IPS-18c (cell line): Measurements from ENCODE around the gene CLEC7A.

Experiments
- H3K4me3 ChIP-seq: 2 replicates; pipeline ENCODE4 v1.7.0; 2013; ENCODE audit warnings: low read depth, mild to moderate bottlenecking, low read length, moderate library complexity; ENCODE audit not compliant: insufficient read depth
- H3K9me3 ChIP-seq: one replicate; pipeline ENCODE4 v1.6.1; 2013; ENCODE audit warnings: mild to moderate bottlenecking, low read length, moderate library complexity; ENCODE audit not compliant: control insufficient read depth, insufficient read depth

Gene CLEC7A

DNA sequence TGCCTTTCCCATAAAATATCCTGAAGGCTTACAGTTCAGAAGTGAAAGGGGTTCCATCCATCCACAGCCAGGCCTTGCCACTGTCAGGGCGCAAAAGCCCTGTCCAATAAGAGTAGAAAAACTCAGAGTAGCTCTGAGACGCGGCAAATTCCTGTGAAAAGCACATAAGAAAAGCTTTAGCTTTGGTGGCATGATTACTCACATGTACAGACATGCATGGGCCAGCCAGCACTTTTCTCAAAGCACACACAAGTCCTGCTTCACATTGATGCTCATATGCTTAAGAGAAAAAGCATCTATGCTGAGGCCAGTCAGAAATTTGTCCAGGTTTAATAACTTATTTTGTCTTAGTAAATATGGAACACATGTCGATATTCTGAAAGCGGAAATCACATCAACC lies 56.7 kb downstream of the CLEC7A start:
- no peak overlapping the region for H3K4me3 ChIP-seq

DNA sequence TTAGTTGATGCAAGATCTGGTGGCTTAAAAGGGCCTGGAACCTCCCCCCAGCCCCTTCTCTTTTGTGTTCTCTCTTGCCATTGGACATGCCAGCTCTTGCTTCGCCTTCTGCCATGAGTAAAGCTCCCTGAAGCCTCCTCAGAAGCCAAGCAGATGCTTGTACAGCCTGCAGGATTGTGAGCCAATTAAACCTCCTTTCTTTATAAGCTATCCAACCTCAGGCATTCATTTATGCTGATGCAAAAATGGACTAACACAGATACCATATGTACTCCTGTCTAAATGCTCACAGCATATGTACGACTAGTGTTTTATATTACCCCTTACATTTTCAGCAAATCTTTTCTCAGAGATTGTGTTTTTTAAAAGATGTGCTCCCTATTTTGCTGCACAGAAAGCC lies 57.9 kb downstream of the CLEC7A start:
- no peaks in the 10 kb centered on the region for H3K9me3 ChIP-seq
- no peak overlapping the region for H3K4me3 ChIP-seq

More for the DNA sequence above, 56.7 kb downstream of the CLEC7A start:
- no peaks in the 10 kb centered on the region for H3K9me3 ChIP-seq

DNA sequence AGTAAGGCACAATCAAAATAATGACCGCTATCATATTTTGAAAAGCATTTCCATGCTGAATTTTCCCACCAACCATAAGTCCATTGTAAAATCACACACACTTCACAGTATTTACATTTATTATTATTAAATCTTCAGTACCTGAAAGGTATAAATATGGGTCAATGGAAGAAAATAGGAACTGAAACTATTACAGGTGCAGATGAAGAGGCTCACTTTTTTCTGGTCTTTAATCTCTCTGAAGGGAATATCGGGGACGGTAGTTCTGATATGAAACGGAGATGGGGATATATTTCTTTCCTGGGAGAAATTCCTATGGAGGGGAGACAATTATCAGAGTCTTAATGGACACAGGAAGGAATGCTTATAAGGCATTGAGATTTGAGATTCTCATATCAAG lies 59.6 kb downstream of the CLEC7A start:
- Histone ChIP-seq H3K9me3 (no peaks in the 10 kb centered on the region), H3K4me3 (no peak overlapping the region)

DNA sequence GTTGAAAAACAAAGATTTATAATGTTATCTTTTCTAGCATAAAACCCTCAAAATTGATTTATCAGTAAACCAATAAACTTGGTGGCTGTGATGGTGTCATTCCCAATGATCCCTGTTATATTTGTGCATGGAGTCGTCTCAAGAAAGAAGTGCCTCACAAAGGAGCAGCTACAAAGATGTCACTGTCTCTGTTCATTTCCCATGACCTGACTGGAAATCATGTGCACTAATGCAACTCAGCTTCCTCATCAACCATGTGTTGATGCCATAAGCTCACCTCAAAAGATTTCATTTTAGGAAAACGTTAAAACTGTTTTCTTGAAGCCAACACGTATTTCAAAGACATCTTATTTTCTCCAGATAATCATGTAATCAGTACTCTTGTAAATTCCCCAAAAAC lies 60.0 kb downstream of the CLEC7A start:
- no peak overlapping the region for H3K4me3 ChIP-seq

GRCh38 chr12:10069099-10069498 lies 60.9 kb downstream of the CLEC7A start:
- no peak overlapping the region for H3K4me3 ChIP-seq
- H3K9me3 ChIP-seq, result no peaks in the 10 kb centered on the region

More for the DNA sequence above, 60.0 kb downstream of the CLEC7A start:
- no peaks in the 10 kb centered on the region for H3K9me3 ChIP-seq

DNA sequence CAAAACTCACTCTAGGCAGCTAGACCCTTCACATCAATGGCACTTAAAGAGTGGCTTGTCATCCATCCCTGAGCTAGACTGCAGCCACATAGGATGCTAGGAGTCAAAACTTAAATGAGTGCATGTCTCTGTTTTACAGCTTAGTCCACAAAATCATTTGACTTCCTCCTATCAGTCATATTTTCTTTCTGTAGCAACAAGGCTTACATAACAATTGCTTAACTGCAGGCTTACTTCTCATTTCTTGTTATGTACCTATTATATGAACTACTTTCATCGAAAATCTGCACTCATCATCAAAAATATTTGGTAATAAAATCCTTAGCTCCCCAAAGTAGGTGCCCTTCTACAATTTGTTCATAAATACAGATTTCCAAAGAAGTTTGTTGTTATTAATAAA lies 61.4 kb downstream of the CLEC7A start:
- H3K4me3 ChIP-seq, result no peak overlapping the region
- H3K9me3 ChIP-seq, result no peaks in the 10 kb centered on the region

GRCh38 chr12:10067942-10068341 lies 62.1 kb downstream of the CLEC7A start:
- no peak overlapping the region for H3K4me3 ChIP-seq
- H3K9me3 ChIP-seq, result no peaks in the 10 kb centered on the region

DNA sequence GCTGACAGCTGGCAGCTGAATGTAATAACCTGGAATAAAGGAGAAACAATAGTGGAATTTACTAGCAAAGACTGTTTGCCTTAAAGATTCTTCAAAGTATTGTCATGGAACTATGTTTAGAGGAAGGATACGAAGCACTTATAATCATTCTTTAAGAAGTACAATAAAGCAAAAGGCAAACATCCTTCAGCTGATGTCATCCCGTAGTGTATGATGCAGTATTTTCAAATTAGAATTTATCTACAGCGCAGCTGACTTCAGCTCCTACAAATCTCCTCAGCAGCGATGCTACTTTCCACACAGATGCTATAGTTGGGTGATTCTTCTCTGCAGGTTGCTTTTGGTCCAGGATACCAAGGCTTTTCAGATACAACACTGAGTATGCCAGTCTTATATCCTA lies 62.7 kb downstream of the CLEC7A start:
- Histone ChIP-seq H3K9me3 (no peaks in the 10 kb centered on the region), H3K4me3 (no peak overlapping the region)
